HG02973 (cell line): ENCODE measurements around the gene ADCK2.
A peak's percentile ranks its signal among the peaks of the same experiment; 100 is the strongest.
"Not testable (repeated sequence)": the region's sequence is repeated elsewhere in the genome, so short reads cannot be mapped to it uniquely, and the experiment has no call there.

ENCODE experiments used
- ATAC-seq: cut with Tn5 transposase; IDR thresholded peaks from one replicate; pipeline ENCODE4 v1.9.1; 2021; ENCODE audit warnings: moderate library complexity; ENCODE audit not compliant: unreplicated experiment

Gene ADCK2

DNA sequence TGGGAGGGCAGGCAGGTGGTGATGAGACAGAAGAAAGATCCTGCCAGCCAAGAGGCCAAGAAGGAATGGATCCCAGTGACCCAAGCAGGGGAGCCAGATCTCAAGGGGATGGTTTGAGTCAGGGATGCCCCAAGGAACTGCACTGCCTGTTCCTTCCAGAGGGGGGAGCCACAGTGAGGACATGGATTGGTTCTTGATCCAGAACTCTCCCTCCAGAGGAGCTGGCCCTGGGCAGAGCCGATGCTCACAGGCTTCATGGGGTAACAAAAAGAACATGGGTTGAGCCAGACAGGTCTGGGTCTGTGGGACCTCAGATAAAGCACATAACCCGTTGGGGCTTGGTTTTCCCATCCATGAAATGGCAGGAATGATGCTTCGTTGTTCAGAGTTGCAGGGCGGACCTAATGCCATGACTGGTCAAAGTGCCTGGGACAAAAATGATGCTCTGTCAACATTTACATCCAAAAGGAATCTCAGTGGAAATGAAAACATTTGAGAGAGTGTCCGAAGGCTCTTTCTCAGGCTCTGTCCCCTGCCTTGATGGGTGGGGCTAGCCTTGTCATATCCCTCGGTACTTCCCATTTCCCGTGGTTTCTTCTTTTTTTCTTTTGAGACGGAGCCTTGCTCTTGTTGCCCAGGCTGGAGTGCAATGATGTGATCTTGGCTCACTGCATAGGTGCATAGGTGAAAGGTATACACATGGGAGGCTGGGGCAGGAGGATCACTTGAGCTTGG lies 27.4 kb upstream of the ADCK2 start:
- ATAC-seq: no peak

DNA sequence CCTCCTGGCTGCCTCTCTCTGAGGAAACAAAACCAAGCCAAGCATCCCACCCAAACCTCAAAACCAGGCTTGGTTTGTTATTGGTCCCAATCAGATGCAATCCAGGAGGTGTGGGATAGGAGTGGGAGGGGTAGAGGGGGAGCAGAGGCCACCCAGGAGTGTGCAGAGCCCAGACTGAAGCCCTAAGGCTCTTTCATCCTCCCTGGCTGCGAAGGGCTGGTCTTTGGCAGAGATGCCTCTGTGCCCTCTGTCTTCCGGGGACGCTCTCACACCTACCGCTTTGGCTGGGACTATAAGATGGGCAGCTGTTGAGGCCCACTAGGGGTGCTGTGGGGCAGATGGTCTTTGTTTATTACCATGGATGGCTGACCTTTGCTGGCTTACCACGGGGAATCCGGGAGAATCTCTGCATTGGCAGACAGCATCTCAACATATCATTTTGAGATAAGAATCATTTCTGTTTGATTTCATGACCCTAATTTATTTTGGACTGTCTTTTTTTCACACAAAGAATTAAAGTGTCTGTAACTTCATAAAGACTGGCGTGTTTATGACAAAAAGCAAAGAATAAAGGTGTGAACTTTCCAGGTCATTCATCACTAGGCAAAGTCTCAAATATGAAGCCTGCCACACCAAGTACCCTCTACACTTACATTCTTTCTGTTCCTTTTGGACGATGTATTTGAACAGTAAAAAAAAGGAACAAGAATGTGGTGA lies 25.7 kb upstream of the ADCK2 start:
- peak; percentile 88 for ATAC-seq

DNA sequence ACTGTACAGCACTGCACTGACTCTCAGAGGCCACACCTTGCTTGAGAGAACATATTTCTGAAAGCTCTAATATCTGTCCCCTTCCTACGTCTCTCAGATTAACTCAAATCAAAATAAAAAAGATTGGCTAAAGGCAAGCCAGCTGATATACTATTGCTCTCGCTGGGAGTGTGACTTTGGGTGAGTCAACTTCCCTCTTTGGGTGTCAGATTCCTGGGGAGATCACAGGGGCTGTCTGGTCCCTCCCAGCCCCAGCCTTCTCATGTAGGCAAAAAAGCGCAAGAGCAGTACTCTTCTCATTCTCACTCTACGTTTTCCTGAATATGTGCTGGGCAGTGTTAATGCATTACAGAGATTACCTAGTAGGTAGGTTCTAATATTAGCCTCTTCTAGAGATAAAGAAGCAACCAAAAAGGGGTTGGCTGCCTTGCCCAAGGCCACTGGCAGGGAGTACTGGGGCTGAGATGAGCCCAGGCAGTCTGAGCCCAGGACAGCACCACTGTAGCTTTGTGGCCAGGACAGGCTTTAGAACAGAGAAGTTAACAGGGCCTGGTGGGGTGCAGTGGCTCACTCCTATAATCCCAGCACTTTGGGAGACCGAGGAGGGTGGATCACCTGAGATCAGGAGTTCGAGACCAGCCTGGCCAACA lies 23.1 kb upstream of the ADCK2 start:
- ATAC-seq: no peak

DNA sequence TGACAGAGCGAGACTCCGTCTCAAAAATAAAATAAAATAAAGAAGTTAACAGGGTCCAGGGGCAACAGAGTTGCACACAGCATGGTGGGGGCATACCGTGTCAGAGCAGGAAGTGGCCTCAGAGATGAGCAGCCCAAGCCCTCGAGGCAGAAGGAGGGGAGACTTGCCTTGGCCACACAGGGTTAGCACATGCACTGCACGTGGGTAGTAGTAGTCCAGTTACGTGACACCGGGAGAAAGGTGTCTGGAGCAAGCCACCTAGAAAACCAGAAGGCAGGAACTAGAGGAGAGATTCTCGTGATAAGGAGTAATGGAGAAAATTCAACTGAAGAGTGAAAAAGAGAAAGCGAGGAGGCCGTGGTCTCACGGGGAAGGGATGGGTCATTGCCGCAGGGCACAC lies 22.4 kb upstream of the ADCK2 start:
- no peak for ATAC-seq

DNA sequence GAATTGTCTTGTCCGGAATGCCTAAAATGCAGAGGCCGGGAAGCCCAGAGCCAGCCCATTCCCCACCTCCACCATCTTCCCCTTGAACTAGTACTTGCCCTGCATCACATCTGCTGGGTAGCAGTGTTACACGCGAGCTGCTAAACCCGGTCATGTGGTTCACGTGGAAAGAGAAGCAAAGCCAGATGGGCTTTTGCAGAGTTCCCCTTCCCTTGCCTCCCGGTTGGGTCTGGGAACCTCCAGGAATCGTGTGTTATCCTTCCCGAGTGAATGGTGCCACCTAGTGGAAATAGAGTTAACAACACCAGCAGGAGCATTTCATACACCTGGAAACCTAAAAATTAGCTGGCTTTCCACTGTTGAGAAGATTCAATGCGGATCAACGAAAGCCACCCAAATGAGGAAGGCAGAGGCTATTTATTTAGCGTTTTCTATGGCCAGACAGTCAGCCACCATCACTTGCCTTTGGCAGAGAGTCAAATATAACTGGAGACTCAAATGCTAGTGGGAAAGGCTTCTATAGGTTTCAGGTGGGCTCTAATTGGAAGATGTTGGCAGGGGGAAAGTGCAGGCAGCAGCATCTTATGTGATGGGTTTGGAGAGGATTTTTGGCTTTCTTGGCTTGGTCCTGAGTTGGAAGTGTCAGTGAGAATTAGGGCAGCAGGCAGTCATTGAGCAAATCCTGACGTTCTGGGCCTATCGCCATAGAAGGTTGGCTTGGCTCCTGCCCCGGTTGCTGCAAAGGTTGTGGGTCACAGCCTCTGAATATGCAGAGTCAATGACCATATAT lies 19.2 kb upstream of the ADCK2 start:
- ATAC-seq: no peak

DNA sequence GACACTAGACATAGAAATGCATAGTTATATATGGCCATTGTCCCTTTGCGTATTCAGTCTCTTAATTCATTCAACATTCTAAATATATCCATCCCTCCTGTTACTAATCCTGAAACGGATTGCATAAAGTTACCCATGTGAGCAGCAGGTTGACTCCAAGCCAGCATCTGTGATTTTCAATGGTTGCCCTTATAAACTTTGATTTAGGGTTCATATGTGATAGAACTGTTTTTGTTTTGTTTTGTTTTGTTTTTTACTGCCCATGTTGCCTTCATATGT lies 18.7 kb upstream of the ADCK2 start:
- ATAC-seq: no peak

DNA sequence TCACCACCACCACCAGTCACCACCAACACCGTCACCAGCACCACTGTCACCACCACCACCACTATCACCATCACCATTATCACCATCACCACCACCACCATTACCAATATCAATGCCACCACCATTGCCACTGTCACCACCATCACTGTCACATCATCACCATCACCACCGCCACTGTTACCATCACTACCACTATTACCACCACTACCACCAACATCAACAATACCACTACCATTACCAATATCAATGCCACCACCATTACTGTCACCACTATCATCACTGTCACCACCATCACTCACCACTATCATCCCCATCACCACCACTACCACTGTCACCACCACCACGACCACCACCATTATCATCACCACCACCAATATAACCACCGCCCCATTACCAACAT lies 18.1 kb upstream of the ADCK2 start:
- ATAC-seq: no peak

DNA sequence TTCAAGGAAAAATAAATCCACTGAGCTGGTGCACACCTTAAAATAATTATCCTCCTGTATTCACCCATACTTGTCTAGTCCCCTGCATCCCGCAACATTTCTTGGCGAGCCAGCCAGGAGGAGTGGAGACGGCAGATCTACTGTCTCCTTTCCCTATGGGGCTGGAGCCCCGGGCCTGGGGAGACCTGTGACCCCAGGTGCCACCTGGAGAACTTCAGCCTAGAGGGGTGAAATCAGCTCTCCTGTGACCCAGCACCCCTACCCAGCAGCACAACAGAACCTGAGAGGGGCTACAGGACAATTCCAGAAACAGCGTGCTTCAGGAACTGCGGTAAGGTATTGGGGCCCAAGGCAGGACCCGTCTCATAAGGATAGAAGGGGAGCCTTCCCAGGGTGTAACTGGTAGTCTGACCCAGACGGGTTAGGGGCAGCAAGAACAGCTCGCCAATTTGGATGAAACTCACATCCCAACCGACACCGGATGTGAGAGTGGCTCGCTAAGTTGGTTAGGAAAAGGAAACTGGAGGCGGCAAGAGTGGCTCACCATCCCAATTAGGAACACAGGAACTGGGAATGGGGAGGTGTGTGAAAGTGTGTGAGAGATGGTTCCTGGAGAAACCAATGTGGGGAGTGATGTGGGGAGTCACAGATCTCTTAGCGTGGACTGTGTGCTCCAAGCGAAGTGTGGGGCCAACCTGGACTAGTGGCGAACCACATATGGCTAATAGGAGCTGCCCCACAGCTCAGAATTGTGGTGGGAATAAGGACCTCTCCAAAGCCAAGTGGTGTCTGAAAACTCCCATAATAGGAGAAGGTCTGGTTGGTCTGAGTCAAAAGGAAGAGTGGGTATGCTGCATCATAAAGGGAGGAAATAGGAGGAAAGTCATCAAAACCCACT lies 17.0 kb upstream of the ADCK2 start:
- no peak for ATAC-seq

DNA sequence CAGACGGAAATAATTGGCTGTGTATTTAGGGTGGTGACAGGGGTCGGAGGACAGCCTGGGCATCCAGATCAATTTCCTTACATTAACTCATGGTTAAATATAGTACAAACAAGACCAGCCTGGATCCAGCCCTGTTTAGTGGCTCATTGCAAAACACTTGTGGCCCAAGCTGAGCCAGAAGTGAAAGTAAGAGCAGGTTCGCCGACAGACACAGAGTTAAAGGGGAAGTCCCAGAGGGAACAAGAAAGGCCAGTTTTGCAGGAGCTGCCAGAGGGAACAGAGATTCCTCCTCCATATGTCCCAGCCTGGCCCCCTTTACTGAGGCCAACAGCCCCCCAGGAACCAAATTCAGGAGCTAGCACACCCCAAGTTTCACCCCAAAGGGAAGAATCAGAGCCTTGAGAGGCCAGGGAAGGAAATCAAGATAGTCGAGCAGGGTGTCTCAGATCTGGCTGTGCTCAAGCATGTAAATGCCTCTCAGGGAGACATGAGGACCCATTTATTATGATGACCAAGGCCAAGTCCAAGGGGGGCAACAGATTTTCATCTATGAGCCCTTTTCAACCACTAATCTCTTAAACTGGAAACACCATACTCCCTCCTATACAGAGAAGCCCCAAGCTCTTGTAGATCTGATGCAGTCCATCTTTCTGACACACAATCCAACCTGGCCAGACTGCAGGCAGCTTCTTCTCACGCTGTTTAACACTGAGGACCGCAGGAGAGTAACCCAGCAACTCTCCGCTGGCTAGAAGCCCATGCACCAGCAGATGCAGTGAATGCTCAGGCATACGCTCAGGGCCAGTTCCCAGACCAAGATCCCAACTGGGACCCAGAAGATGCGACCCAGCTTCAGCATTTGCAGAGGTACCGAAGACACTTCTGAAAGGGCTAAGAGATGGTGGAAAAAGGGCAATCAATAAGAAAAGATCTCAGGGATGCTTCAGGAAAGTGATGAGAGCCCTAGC lies 15.9 kb upstream of the ADCK2 start:
- peak; percentile 97 for ATAC-seq

DNA sequence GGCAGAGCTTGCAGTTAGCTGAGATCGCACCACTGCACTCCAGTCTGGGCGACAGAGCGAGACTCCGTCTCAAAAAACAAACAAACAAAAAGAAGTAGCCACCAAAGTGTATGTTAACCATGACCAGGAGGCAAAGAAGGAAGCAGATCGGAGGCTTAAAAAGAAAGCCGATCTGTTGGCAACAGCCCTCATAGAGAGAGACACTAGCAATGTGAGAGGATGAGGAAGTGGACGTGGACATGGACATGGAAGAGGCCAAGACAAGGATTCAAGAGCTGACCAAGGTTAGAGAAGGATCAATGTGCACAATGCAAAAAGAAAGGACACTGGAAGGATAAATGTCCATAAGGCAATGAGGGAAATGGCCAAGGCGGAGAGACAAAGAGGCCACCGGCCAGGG lies 14.9 kb upstream of the ADCK2 start:
- no peak for ATAC-seq

DNA sequence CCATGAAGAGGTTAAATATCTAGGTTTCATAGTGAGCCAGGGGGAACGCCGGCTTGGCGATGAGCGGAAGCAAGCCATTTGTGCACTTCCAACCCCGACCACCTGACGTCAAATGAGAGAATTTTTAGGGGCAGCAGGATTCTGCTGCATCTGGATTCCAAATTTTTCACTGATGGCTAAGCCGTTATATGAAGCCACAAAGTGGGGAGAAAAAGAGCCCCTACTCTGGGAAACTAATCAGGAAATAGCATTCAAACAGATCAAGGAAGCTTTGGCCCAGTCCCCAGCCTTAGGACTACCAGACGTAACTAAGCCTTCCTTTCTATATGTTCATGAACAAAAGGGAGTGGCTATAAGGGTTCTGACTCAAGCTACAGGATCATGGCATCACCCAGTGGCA lies 12.9 kb upstream of the ADCK2 start:
- no peak for ATAC-seq

DNA sequence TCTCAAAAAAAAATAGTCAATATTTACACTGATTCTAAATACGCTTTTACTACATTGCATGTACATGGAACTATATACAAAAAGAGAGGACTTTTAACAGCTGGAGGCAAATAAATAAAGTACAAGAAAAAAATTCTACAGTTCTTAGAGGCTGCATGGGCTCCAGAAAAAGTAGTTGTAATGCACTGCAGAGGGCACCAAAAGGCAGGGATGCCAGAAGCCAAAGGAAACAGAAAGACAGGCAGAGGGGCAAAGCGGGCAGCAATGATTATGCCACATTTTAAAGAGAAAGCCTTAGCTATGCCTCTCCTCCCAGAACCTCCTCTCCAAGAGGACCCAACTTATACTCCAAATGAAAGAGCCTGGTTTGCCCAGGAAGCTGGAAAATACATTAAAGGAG lies 11.6 kb upstream of the ADCK2 start:
- ATAC-seq: no peak

DNA sequence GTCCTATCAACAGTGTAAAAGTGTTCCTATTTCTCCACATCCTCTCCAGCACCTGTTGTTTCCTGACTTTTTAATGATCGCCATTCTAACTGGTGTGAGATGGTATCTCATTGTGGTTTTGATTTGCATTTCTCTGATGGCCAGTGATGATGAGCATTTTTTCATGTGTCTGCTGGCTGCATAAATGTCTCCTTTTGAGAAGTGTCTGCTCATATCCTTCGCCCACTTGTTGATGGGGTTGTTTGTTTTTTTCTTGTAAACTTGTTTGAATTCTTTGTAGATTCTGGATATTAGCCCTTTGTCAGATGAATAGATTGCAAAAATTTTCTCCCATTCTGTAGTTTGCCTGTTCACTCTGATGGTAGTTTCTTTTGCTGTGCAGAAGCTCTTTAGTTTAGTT lies 9.8 kb upstream of the ADCK2 start:
- not testable (repeated sequence) for ATAC-seq

DNA sequence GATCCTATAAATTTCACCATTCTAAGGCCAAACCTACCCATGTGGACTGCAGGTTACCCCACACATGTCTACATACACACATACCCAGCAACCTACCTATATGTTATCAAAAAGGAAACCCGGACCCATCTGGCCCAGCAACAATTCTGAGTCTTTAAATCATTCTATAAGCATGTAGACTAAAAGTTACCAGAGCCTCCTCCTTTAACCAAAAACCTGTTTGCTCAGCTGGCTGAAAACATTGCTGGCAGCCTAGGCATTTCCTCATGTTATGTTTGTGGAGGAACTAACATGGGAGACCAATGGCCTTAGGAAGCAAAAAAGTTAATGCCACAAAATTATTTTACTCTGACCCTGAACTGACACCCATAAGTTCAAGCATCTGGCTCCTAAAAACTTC lies 5.3 kb upstream of the ADCK2 start:
- ATAC-seq: no peak

DNA sequence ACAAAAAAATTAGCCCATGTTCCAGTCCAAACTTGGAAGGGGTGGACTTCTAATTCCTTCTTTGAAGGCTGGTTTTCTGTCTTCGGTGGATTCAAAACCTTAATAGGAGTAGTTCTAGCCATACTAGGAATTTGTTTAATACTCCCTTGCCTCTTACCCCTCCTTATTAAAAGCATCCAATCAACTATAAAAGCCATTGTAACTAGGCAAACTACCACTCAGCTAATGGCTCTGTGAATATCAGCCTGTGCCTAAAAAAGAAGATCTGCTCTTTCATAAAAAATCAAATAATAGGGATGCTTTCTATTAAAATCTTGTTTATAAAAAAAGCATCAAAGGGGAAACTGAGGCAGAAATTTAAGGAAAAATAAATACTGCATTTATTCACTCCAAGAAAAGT lies 4.1 kb upstream of the ADCK2 start:
- ATAC-seq: no peak

DNA sequence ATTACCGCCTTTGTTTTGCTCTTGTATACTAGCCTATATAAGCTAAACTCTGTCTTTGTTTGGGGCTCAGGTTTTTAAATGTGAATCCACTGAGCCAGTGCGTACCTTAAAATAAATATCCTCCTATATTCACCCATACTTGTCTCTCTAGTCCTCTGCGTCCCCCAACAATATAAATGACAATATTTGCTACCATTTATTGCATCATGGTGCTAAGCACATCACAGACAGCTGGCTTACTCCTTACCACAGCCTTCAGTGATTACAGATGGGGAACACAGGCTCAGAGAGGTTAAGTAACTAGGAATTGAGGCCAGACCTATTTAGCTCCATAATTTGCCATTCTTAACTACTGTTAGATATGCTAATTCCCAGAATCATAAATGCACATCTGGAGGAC lies 3.4 kb upstream of the ADCK2 start:
- no peak for ATAC-seq

DNA sequence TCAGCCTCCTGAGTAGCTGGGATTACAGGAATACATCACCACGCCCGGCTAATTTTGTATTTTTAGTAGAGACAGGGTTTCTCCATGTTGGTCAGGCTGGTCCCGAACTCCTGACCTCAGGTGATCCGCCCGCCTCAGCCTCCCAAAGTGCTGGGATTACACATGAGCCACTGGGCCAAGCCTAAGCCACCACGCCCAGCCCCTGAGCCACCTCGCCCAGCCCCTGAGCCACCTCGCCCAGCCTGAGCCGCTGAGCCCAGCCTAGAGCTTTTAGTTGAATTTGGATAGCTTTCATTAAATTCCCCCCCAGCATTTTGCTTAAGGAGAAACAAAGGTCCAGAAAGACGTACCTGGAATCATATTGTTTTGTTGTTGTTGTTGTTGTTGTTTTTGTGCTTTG lies 2.9 kb upstream of the ADCK2 start:
- ATAC-seq: not testable (repeated sequence)

DNA sequence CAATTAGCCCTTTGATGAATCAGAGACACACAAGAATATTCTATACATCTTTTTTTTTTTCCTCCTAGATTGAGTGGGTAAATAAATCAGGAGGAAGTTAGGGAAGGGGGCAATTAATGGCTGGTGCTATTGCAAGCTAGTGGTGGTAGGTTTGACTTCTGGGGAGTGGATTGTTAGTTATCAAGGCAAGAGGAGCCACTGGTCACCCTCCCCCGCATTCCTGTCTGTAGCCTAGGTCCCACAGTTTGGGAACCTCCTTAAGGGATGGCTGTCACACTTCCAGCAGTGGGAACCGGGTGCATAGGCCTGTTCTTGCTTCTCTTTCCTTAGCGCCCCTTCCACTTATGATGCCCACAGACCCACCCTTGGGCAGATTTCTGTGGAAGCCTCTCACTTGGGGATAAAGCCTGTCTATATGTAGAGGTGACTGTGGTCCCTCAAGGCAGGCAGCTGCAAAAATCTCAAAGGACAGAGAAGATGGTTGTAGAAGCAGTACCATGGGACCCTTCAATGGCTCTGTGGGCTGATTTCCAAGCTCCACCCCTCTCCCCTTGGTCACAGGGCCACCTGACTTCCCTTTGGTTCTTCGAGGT lies 2.3 kb upstream of the ADCK2 start:
- ATAC-seq: no peak

DNA sequence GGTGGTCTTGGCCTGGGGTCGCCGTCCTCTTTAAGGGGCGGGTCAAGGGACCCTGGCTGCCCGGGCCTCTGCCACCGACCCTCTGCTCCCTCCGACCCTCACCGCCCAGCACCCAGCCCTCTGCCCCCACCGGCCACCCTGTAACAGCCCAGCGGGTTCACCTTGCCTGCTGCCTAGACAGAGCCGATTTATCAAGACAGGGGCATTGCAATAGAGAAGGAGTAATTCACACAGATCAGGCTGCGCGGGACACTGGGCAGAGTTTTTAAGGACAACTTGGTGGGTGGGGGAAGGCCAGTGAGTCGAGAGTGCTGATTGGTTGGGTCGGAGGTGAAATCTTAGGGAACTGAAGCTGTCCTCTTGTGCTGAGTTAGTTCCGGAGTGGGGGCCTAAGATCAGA lies 779 bp upstream of the ADCK2 start:
- ATAC-seq: no peak
